Ovary (tissue), 9 donors: ENCODE results near the gene FANK1. TPM values are rescaled to one million over a fixed set of nuclear protein-coding genes. Genes with fewer than 3 reads are reported as not detected.
"Not testable (repeated sequence)": the region's sequence is repeated elsewhere in the genome, so short reads cannot be mapped to it uniquely, and the experiment has no call there.

Source experiments
- DNase-seq, 5 donors: peaks; one replicate each; pipeline ENCODE4 v3.0.0-alpha.2; 2019 to 2020
- H3K27ac ChIP-seq, 2 donors: fragments of 200-600 bp; one replicate each; pipeline versions ENCODE4 v1.5.1 to v1.8.0; 2019 to 2022
- H3K27me3 ChIP-seq: fragments of 200-600 bp; one replicate; pipeline ENCODE4 v1.8.0; 2022
- H3K36me3 ChIP-seq: fragments of 200-600 bp; sonication (generic); one replicate; pipeline ENCODE4 v1.5.1; 2019
- H3K4me1 ChIP-seq: one replicate; pipeline ENCODE4 v1.8.1; 2013; ENCODE audit warnings: mild to moderate bottlenecking, moderate library complexity; ENCODE audit not compliant: insufficient read depth
- H3K4me3 ChIP-seq: fragments of 200-600 bp; sonication (generic); one replicate; pipeline ENCODE4 v1.5.1; 2017
- H3K9me3 ChIP-seq, 2 donors: fragments of 200-600 bp in 1 of 2; sonication (generic) in 1 of 2; one replicate each; pipeline versions ENCODE4 v1.5.1 to v1.8.1; 2013 to 2019; ENCODE audit warnings: mild to moderate bottlenecking in 1 of 2, moderate library complexity in 1 of 2
- CTCF ChIP-seq, 3 donors: fragments of 450-650 bp in 2 of 3; fragments of 200-600 bp in 1 of 3; IDR thresholded peaks; one replicate each; pipeline versions ENCODE4 v1.5.1 to v1.8.0; 2016 to 2022; ENCODE audit warnings: antibody characterized with exemption in 3 of 3, mild to moderate bottlenecking in 1 of 3
- EP300 ChIP-seq: sonication (generic); formaldehyde crosslinking; IDR thresholded peaks from one replicate; pipeline ENCODE4 v1.6.1; 2017; ENCODE audit warnings: antibody characterized with exemption
- POLR2A ChIP-seq: fragments of 450-650 bp; IDR thresholded peaks from one replicate; pipeline ENCODE4 v1.6.1; 2017; ENCODE audit warnings: antibody characterized with exemption, mild to moderate bottlenecking, moderate library complexity
- WGBS, 3 donors: extraction: QIAGEN DNeasy Blood & Tissue Kit in 1 of 3; methylation state at CpG; one replicate each; pipeline versions ENCODE4 v1.1.5 to v1.1.7; 2013 to 2017; 5-methylcytosine and 5-hydroxymethylcytosine counted together
- intact Hi-C, 4 donors: fragments of 100-400 bp; cut with DNase I; formaldehyde crosslinking; loops; one replicate each; pipeline versions ENCODE4 v1.11.0 to v1.15.1; 2022 to 2023
- polyA plus RNA-seq, 2 donors: library from polyadenylated mRNA; stranded (reverse); fragments of 200-250 nt in 1 of 2; fragments of 350-450 nt in 1 of 2; fragmentation: Illumina TruSeq in 1 of 2; extraction: RNeasy Lipid Tissue Mini Kit (QIAGEN cat#74804) in 1 of 2; gene quantifications; one replicate each; pipeline ENCODE4 v1.2.3, GENCODE V29; 2013 to 2014
- total RNA-seq, 7 donors: library from RNA; depleted of rRNA in 2 of 7; stranded (reverse); fragments of >200 nt in 2 of 7; fragmentation: NEBNext Ultra II Directional in 3 of 7; extraction: Animal tissue kit (Norgen Biotek cat#: 25700) in 3 of 7; gene quantifications; one replicate each; pipeline versions ENCODE4 v1.1.0 to v1.2.4, GENCODE V29; 2016 to 2023
- donor health status: DM: no; HTN: no; CAD: no; lungs with moderate emphysema.
- donor health status: DM: no; HTN: no; CAD: no.
- donor health status: Bipolar disorder and iron deficiency.
- donor health status: DM: yes; HTN: yes; CAD: no.
- donor health status: DM: no; HTN: no; CAD: no.
- donor health status: DM: yes; HTN: yes; CAD: no.

FANK1 gene
- total and polyA plus RNA-seq, 9 donors: 4.9 to 27.0 (median 5.6) TPM

GRCh38 chr10:125883211-125883610 lies 13.2 kb upstream of the FANK1 start:
- H3K4me1 ChIP-seq: peaks cover 5% of the 10 kb centered on the region
- no peaks in the 10 kb centered on the region for H3K27me3 ChIP-seq
- TF ChIP-seq CTCF (IDR thresholded peaks at IDR 0.05): no peak
- TF ChIP-seq POLR2A: no peak
- no peak for TF ChIP-seq EP300
- H3K4me3 ChIP-seq: no peak overlapping the region
- no peak for DNase-seq
- H3K9me3 ChIP-seq: no peaks in the 10 kb centered on the region
- 84 to 86% (median 84%) methylated on average over 3 of the region's 3 CpGs for WGBS, 3 donors
- H3K36me3 ChIP-seq: no peaks in the 10 kb centered on the region
- intact Hi-C loops: no loop called here
- no peak overlapping the region for H3K27ac ChIP-seq

- DNase-seq: no peak
- Histone ChIP-seq H3K27ac (no peak overlapping the region), H3K4me3 (no peak overlapping the region), H3K9me3 (no peaks in the 10 kb centered on the region), H3K36me3 (no peaks in the 10 kb centered on the region), H3K4me1 (peaks cover 2% of the 10 kb centered on the region), H3K27me3 (no peaks in the 10 kb centered on the region)
- TF ChIP-seq POLR2A: no peak
- no peak for TF ChIP-seq EP300
- no peak for TF ChIP-seq CTCF (IDR thresholded peaks at IDR 0.05)
- 91 to 95% (median 94%) methylated on average over 3 of the region's 3 CpGs for WGBS, 3 donors
- intact Hi-C loops: no loop called here
These were observed 9.4 kb upstream of the FANK1 start for GRCh38 chr10:125886914-125887512.

GRCh38 chr10:125889441-125889840 lies 6.9 kb upstream of the FANK1 start:
- H3K27ac ChIP-seq, H3K9me3 ChIP-seq, intact Hi-C loops, H3K36me3 ChIP-seq, H3K27me3 ChIP-seq, H3K4me1 ChIP-seq, H3K4me3 ChIP-seq, DNase-seq: not testable (repeated sequence)
- 83 to 88% (median 87%) methylated on average over 4 of the region's 4 CpGs for WGBS, 3 donors

- H3K4me1 ChIP-seq, H3K36me3 ChIP-seq, DNase-seq, H3K9me3 ChIP-seq, intact Hi-C loops, H3K4me3 ChIP-seq, H3K27ac ChIP-seq, H3K27me3 ChIP-seq: not testable (repeated sequence)
- WGBS, 3 donors: 87 to 90% (median 87%) methylated on average over 5 of the region's 5 CpGs
These were observed 4.0 kb upstream of the FANK1 start for GRCh38 chr10:125892402-125892801.

- 86 to 91% (median 90%) methylated on average over 3 of the region's 3 CpGs for WGBS, 3 donors
- DNase-seq, H3K4me3 ChIP-seq, intact Hi-C loops, H3K36me3 ChIP-seq, H3K4me1 ChIP-seq, H3K9me3 ChIP-seq, H3K27ac ChIP-seq, H3K27me3 ChIP-seq: not testable (repeated sequence)
These were observed 2.2 kb upstream of the FANK1 start for GRCh38 chr10:125894176-125894575.

GRCh38 chr10:125895130-125896087 lies 955 bp upstream of the FANK1 start:
- WGBS, 3 donors: 24 to 29% (median 28%) methylated on average over 50 of the region's 50 CpGs
- peak overlapping the region; percentile 33 to 83 for H3K27ac ChIP-seq
- H3K4me1 ChIP-seq, H3K9me3 ChIP-seq, H3K36me3 ChIP-seq, H3K27me3 ChIP-seq, intact Hi-C loops: not testable (repeated sequence)
- H3K4me3 ChIP-seq: peak overlapping the region; percentile 84
- DNase-seq: peak; percentile 43 to 78 (median 66)

GRCh38 chr10:125897317-125897716 lies 953 bp downstream of the FANK1 start:
- 6 to 18% (median 10%) methylated on average over 4 of the region's 4 CpGs for WGBS, 3 donors
- H3K9me3 ChIP-seq, H3K36me3 ChIP-seq, H3K4me1 ChIP-seq, DNase-seq, intact Hi-C loops, H3K4me3 ChIP-seq, H3K27ac ChIP-seq, H3K27me3 ChIP-seq: not testable (repeated sequence)

- H3K27ac ChIP-seq, H3K4me1 ChIP-seq, DNase-seq, H3K9me3 ChIP-seq, intact Hi-C loops, H3K4me3 ChIP-seq, H3K27me3 ChIP-seq, H3K36me3 ChIP-seq: not testable (repeated sequence)
- 89 to 93% (median 89%) methylated on average over 3 of the region's 3 CpGs for WGBS, 3 donors
These were observed 4.6 kb downstream of the FANK1 start for GRCh38 chr10:125900963-125901362.

- DNase-seq, H3K27me3 ChIP-seq: not testable (repeated sequence)
- 68% methylated on average over 3 of the region's 3 CpGs for WGBS, 3 donors
These were observed 6.8 kb downstream of the FANK1 start for GRCh38 chr10:125903135-125903640.

More at GRCh38 chr10:125903135-125903640, 6.8 kb downstream of the FANK1 start:
- H3K9me3 ChIP-seq, H3K27ac ChIP-seq, intact Hi-C loops, H3K4me3 ChIP-seq, H3K36me3 ChIP-seq, H3K4me1 ChIP-seq: not testable (repeated sequence)
